Subcutaneous abdominal adipose tissue (tissue), 5 donors: ENCODE measurements around the gene NAIF1.
"Not testable (repeated sequence)": the region's sequence is repeated elsewhere in the genome, so short reads cannot be mapped to it uniquely, and the experiment has no call there.

Source experiments
- H3K27ac ChIP-seq: one replicate; pipeline ENCODE4 v1.7.0; 2013; ENCODE audit warnings: low read depth, mild to moderate bottlenecking, inconsistent platforms, low read length, moderate library complexity
- H3K27me3 ChIP-seq, 5 donors: one replicate each; pipeline ENCODE4 v1.7.0; 2013; ENCODE audit warnings: low read length in 5 of 5, inconsistent platforms in 1 of 5; ENCODE audit not compliant: control insufficient read depth in 5 of 5, insufficient read depth in 4 of 5
- H3K36me3 ChIP-seq, 5 donors: one replicate each; pipeline ENCODE4 v1.7.0; 2013; ENCODE audit warnings: low read length in 5 of 5; ENCODE audit not compliant: control insufficient read depth in 5 of 5, insufficient read depth in 5 of 5
- H3K4me1 ChIP-seq, 5 donors: one replicate each; pipeline ENCODE4 v1.7.0; 2013; ENCODE audit warnings: low read length in 5 of 5, mild to moderate bottlenecking in 3 of 5, moderate library complexity in 1 of 5; ENCODE audit not compliant: control insufficient read depth in 5 of 5, insufficient read depth in 5 of 5
- H3K4me3 ChIP-seq, 5 donors: one replicate each; pipeline ENCODE4 v1.7.0; 2013; ENCODE audit warnings: low read length in 5 of 5, low read depth in 1 of 5
- H3K9ac ChIP-seq, 5 donors: one replicate each; pipeline ENCODE4 v1.7.0; 2013; ENCODE audit warnings: low read length in 5 of 5, mild to moderate bottlenecking in 4 of 5, moderate library complexity in 3 of 5
- H3K9me3 ChIP-seq, 5 donors: one replicate each; pipeline ENCODE4 v1.7.0; 2013; ENCODE audit warnings: low read length in 5 of 5; ENCODE audit not compliant: control insufficient read depth in 5 of 5
- donor health status: healthy.
- donor health status: healthy.
- donor health status: healthy.
- donor health status: healthy.
- donor health status: healthy.

NAIF1 gene

DNA sequence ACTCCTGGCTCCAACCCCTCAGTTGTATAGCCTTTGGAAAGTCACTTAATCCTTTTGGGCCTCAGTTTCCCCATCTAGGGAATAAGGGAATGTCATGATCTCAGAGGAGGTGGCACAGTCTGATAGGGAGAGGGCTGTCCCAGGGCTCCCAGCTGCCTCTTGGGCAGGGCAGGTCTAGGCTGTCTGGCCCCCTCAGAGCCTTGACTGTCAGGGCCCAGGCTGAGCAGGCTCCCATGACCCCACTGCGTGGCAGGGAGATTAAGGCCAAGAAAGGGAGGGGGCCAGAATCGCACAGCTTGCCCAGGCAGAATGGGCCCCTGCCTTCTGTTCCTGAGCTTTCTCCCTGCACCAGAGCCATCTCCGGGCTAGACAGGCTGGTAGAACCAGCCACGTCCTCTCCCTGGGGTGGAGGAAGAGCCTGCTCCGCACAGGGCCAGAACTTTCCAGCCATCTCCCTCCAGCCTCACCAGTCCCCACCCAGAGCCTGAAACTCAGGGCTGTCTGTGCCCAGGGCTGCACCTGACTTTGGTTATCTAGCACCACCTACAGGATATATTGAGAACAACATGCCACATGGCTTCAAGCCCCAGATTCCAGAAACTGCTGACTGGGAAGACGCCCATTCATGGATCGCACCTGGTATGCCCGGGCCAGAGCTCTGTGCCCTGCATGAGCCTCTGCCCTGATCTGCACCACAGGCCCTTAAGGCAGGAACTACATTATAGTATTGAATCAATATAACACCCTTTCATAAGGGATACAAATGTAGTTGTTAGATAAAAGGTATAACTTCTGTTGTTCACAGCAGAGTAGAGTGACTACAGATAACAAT is 32.1 kb downstream of the NAIF1 start:
- peaks cover 0 to 4% (median 0%) of the 10 kb centered on the region in 5 donors for H3K4me1 ChIP-seq
- H3K9me3 ChIP-seq: peaks cover 0 to 5% (median 2%) of the 10 kb centered on the region in 5 donors
- H3K9ac ChIP-seq: no peak overlapping the region
- no peaks in the 10 kb centered on the region for H3K36me3 ChIP-seq
- no peak overlapping the region for H3K27ac ChIP-seq
- H3K4me3 ChIP-seq: no peak overlapping the region
- no peaks in the 10 kb centered on the region for H3K27me3 ChIP-seq

DNA sequence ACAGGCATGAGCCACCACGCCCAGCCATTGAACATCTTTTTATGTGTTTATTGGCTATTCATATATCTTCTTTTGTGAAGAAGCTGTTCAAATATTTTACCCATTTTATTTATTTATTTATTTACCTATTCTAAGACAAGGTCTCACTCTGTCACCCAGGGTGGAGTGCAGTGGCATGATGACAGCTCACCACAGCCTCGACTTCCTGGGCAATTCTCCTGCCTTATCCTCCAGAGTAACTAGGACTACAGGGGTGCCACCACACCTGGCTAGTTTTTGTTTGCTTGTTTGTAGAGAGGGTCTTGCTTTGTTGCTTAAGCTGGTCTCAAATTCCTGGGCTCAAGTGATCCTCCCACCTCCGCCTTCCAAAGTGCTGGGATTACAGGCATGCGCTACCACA is 33.5 kb downstream of the NAIF1 start:
- Histone ChIP-seq H3K27me3 (no peaks in the 10 kb centered on the region), H3K4me1 (peaks cover 0 to 4% (median 0%) of the 10 kb centered on the region in 5 donors), H3K9ac (no peak overlapping the region), H3K27ac (no peak overlapping the region), H3K4me3 (no peak overlapping the region), H3K9me3 (peaks cover 0 to 5% (median 2%) of the 10 kb centered on the region in 5 donors), H3K36me3 (no peaks in the 10 kb centered on the region)

DNA sequence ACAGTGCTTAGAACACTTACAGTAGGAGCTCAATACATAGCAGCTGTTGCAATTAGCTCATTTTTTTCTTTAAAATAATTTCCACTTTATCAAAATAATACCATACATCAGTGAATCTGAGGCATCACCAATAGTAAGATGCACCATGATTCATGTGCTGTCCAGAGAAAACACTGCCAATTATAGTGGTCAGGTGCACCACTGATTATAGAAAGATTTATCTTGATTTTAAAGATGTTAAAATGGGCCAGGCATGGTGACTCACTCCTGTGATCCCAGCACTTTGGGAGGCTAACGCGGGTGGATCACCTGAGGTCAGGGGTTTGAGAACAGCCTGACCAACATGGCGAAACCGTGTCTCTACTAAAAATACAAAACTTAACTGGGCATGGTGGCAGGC is 39.4 kb downstream of the NAIF1 start:
- no peaks in the 10 kb centered on the region for H3K36me3 ChIP-seq
- H3K9me3 ChIP-seq: no peaks in the 10 kb centered on the region
- H3K4me1 ChIP-seq: no peaks in the 10 kb centered on the region
- no peaks in the 10 kb centered on the region for H3K27me3 ChIP-seq
- no peak overlapping the region for H3K4me3 ChIP-seq
- H3K9ac ChIP-seq: no peak overlapping the region
- H3K27ac ChIP-seq: no peak overlapping the region

DNA sequence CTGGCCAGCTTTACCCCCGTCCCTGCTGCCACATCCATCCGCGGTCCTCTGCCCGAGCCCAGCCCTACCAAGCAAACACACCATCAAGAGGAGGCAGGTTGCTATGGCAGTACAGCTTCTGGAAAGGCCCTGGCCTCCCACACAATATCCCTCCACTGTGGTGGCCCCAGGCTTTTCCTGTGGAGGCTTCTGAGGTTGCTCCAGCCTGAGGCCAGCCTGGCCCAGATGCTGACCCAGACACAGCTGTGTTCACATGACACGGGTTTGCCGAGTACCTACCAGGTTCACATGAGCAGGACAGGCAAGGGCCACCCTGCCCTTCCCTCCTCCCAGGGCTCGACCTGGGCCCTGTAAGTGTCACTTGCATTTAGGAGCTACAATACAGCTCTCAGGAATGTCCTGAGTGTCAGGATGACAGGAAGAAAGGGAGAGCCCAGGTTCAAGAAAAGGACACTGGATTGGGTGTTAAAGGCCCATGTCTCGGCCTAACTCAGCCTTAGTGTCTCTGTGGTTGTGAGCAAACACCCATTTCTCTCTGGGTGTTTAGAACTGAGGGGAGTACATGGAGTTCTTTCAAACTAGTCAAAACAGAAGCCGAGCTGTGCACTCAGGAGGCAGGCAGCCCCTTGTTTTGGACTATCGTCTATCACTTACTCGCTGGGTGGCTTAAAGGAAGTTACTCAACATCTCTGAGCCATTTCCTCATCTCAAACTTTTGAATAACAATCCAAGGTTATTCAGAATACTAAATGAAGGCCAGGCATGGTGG is 40.2 kb downstream of the NAIF1 start:
- no peaks in the 10 kb centered on the region for H3K9me3 ChIP-seq
- H3K4me3 ChIP-seq: no peak overlapping the region
- H3K4me1 ChIP-seq: no peaks in the 10 kb centered on the region
- no peaks in the 10 kb centered on the region for H3K27me3 ChIP-seq
- H3K27ac ChIP-seq: no peak overlapping the region
- peak overlapping the region in 1 of 5 donors; percentile 49 for H3K9ac ChIP-seq
- no peaks in the 10 kb centered on the region for H3K36me3 ChIP-seq

DNA sequence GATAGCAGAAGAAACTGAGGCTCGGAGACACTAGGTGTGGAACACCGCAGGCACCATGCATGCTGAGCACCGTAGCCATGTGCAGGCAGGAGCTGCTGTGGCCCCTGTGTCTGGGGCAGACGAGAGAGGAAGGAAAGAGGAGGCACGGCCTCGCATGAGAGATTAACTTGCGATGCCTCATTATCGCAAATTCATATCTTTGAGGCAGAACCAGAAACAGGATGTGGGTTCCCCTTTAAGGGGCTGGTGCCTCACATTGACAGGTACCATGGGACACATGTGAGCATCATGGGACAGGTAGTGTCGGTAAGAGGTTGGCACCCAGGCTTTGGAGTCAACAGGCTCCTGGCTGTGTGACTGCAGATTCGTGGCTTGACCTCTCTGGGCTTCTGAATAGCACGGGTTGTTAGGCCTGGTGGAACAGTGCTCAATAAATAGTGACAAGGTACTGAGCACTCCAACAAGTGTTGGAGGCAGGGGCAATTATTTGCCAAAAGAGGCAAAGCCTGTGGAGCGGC is 40.8 kb downstream of the NAIF1 start:
- Histone ChIP-seq H3K9me3 (no peaks in the 10 kb centered on the region), H3K27ac (no peak overlapping the region), H3K36me3 (no peaks in the 10 kb centered on the region), H3K9ac (no peak overlapping the region), H3K27me3 (no peaks in the 10 kb centered on the region), H3K4me3 (no peak overlapping the region), H3K4me1 (no peaks in the 10 kb centered on the region)

DNA sequence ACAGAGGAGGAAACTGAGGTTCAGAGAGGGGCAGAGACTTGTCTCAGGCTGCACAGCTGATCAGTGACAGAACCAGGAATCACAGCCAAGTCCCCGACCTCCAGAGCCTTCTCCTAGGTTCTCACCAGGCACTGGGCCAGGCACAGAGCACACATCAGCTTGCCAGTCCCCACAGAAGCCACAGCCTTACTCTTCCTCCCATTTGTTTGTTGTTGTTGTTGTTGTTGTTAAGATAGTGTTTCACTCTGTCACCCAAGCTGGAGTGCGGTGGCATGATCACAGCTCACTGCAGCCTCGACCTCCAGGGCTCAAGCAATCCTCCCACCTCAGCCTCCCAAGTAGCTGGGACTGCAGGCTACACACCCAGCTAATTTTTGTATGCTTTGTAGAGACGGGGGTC is 41.4 kb downstream of the NAIF1 start:
- no peaks in the 10 kb centered on the region for H3K36me3 ChIP-seq
- H3K4me1 ChIP-seq: no peaks in the 10 kb centered on the region
- H3K9ac ChIP-seq: no peak overlapping the region
- H3K4me3 ChIP-seq: no peak overlapping the region
- no peak overlapping the region for H3K27ac ChIP-seq
- no peaks in the 10 kb centered on the region for H3K27me3 ChIP-seq
- H3K9me3 ChIP-seq: no peaks in the 10 kb centered on the region

DNA sequence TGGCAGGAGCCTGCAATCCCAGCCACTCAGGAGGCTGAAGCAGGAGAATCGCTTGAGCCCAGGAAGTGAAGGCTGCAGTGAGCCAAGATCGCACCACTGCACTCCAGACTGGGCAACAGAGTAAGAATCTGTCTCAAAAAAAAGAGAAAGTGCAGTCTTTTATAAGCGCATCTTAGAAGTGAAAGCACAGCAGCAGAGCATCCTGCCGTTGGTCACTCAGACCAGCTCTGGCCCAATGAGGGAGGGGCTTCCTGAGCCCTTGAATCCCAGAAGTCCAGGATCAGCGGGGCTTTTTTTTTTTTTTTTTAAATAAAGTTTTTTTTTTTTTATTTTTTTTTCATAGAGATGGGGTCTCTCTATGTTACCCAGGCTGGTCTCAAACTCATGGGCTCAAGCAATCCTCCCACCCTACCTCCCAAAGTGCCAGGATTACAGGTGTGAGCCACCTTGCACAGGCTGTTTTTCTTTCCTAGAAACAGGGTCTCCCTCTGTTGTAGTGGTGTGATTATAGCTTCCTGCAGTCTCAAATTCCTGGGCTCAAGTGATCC is 42.3 kb downstream of the NAIF1 start:
- H3K9me3 ChIP-seq: no peaks in the 10 kb centered on the region
- no peaks in the 10 kb centered on the region for H3K27me3 ChIP-seq
- H3K4me1 ChIP-seq: no peaks in the 10 kb centered on the region
- H3K36me3 ChIP-seq: no peaks in the 10 kb centered on the region
- H3K9ac ChIP-seq: no peak overlapping the region
- H3K4me3 ChIP-seq: no peak overlapping the region
- no peak overlapping the region for H3K27ac ChIP-seq

DNA sequence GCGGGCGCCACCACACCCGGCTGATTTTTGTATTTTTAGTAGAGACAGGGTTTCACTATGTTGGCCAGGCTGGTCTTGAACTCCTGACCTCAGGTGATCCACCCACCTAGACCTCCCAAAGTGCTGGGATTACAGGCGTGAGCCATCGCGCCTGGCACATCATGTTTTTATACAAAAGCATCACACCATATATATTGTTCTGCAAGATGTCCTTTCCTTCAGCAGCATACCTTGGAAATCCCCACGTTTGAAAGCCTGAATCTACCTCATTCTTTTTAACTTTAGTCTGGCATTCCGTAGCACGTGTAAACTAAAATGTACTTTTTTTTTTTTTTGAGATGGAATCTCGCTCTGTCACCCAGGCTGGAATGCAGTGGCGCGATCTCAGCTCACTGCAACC is 43.4 kb downstream of the NAIF1 start:
- not testable (repeated sequence) for H3K9ac ChIP-seq, H3K27me3 ChIP-seq, H3K4me1 ChIP-seq, H3K27ac ChIP-seq, H3K4me3 ChIP-seq, H3K36me3 ChIP-seq, H3K9me3 ChIP-seq

DNA sequence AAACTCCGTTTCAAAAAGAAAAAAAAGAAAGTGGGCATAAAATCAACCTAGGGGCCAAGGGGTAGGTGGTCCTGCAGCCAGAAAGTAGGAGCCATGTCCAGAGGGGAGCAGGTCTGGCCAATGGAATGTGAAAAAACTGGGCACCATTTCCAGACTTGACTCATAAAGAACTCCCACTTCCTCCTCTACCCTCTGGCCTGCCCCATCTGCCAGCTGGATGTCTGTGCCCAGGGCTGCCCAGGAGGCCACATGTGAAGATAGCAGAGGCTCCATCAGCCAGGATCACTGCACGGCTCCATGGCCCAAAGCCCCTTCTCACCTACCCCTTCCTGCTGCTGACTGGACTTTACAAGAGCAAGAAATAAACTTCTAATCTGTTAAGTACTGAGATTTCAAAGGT is 44.2 kb downstream of the NAIF1 start:
- Histone ChIP-seq H3K4me3 (no peak overlapping the region), H3K4me1 (no peaks in the 10 kb centered on the region), H3K36me3 (no peaks in the 10 kb centered on the region), H3K9ac (no peak overlapping the region), H3K27me3 (no peaks in the 10 kb centered on the region), H3K27ac (no peak overlapping the region), H3K9me3 (no peaks in the 10 kb centered on the region)

DNA sequence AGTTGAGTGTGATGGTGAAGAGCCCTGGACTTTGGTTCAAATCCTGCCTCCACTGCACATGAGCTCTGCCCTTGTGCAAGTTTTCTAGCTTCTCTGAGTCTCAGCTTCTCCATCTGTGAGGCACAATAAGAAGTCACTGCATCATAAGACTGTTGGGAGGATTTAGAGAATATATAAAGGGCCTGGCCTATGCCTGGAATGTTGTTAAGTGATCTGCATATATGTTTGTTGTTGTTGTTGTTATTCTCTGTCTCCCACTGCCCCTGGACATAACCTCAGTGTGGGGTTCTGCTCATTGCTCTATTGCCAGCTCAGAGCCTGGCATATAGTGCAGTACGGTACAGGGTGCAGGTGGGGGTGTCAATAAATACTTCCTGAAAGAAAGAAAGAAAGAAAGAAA is 46.0 kb downstream of the NAIF1 start:
- Histone ChIP-seq H3K4me3 (no peak overlapping the region), H3K36me3 (no peaks in the 10 kb centered on the region), H3K9me3 (no peaks in the 10 kb centered on the region), H3K27me3 (no peaks in the 10 kb centered on the region), H3K9ac (no peak overlapping the region), H3K27ac (no peak overlapping the region), H3K4me1 (no peaks in the 10 kb centered on the region)
